Ishikawa (cell line): Measurements from ENCODE around the gene GPC6.

Experiments used
- CEBPB ChIP-seq: IDR thresholded peaks from 2 replicates; pipeline ENCODE4 v1.6.1; 2012
- CREB1 ChIP-seq: IDR thresholded peaks from 2 replicates; pipeline ENCODE4 v1.6.1; 2012; ENCODE audit warnings: low read depth
- EGR1 ChIP-seq: IDR thresholded peaks from 2 replicates; pipeline ENCODE4 v1.6.1; 2012
- EP300 ChIP-seq: IDR thresholded peaks from 2 replicates; pipeline ENCODE4 v1.6.1; 2012; ENCODE audit warnings: borderline replicate concordance
- FOXM1 ChIP-seq: IDR thresholded peaks from 2 replicates; pipeline ENCODE4 v1.6.1; 2012; ENCODE audit warnings: low read depth, borderline replicate concordance
- NFIC ChIP-seq: IDR thresholded peaks from 2 replicates; pipeline ENCODE4 v1.6.1; 2012
- RAD21 ChIP-seq: IDR thresholded peaks from 2 replicates; pipeline ENCODE4 v1.6.1; 2012; ENCODE audit warnings: low read depth
- TAF1 ChIP-seq: IDR thresholded peaks from 2 replicates; pipeline ENCODE4 v1.6.1; 2012; ENCODE audit warnings: low read depth, mild to moderate bottlenecking
- TCF12 ChIP-seq: IDR thresholded peaks from 2 replicates; pipeline ENCODE4 v1.6.1; 2012; ENCODE audit warnings: low read depth
- YY1 ChIP-seq: IDR thresholded peaks from 2 replicates; pipeline ENCODE4 v1.6.1; 2012; ENCODE audit warnings: low read depth
- ZBTB7A ChIP-seq: IDR thresholded peaks from 2 replicates; pipeline ENCODE4 v1.6.1; 2012; ENCODE audit warnings: low read depth
- TF ChIP-seq, protein P1 (sequence below): IDR thresholded peaks from 2 replicates; pipeline ENCODE4 v1.6.1; 2012
- TF ChIP-seq, protein P2 (sequence below): IDR thresholded peaks from 2 replicates; pipeline ENCODE4 v1.6.1; 2012; ENCODE audit warnings: low read depth, mild to moderate bottlenecking
- TF ChIP-seq, protein P3 (sequence below): IDR thresholded peaks from 2 replicates; pipeline ENCODE4 v1.6.1; 2012

DNA sequence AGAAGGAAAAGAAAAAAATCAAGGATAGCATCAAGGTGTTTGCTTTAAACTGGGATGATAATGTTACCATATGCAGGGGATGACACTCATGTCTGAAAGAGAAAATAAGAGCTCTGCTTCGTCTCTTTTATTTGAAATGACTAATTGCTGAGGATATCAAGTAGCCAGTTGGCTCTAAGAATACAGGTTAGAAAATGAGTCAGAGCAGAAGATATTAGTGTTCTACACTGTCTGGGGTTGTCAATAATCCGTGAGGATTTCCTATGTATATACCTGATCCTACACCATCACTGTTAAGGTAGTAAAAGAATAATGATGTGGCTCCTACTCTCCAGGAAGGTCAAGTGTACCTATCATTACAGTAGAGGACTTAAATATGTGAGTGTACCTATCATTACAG is 562.5 kb downstream of the GPC6 start:
- TF ChIP-seq TAF1 (no peak), CREB1 (no peak), NFIC (no peak), RAD21 (no peak), YY1 (no peak), CEBPB (no peak), TCF12 (no peak), EP300 (no peak), EGR1 (no peak), ZBTB7A (no peak), FOXM1 (no peak)
- TF ChIP-seq, protein P1, sequence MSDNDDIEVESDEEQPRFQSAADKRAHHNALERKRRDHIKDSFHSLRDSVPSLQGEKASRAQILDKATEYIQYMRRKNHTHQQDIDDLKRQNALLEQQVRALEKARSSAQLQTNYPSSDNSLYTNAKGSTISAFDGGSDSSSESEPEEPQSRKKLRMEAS = no peak
- TF ChIP-seq, protein P2, sequence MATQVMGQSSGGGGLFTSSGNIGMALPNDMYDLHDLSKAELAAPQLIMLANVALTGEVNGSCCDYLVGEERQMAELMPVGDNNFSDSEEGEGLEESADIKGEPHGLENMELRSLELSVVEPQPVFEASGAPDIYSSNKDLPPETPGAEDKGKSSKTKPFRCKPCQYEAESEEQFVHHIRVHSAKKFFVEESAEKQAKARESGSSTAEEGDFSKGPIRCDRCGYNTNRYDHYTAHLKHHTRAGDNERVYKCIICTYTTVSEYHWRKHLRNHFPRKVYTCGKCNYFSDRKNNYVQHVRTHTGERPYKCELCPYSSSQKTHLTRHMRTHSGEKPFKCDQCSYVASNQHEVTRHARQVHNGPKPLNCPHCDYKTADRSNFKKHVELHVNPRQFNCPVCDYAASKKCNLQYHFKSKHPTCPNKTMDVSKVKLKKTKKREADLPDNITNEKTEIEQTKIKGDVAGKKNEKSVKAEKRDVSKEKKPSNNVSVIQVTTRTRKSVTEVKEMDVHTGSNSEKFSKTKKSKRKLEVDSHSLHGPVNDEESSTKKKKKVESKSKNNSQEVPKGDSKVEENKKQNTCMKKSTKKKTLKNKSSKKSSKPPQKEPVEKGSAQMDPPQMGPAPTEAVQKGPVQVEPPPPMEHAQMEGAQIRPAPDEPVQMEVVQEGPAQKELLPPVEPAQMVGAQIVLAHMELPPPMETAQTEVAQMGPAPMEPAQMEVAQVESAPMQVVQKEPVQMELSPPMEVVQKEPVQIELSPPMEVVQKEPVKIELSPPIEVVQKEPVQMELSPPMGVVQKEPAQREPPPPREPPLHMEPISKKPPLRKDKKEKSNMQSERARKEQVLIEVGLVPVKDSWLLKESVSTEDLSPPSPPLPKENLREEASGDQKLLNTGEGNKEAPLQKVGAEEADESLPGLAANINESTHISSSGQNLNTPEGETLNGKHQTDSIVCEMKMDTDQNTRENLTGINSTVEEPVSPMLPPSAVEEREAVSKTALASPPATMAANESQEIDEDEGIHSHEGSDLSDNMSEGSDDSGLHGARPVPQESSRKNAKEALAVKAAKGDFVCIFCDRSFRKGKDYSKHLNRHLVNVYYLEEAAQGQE = no peak
- TF ChIP-seq, protein P3, sequence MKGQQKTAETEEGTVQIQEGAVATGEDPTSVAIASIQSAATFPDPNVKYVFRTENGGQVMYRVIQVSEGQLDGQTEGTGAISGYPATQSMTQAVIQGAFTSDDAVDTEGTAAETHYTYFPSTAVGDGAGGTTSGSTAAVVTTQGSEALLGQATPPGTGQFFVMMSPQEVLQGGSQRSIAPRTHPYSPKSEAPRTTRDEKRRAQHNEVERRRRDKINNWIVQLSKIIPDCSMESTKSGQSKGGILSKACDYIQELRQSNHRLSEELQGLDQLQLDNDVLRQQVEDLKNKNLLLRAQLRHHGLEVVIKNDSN = no peak
